Epithelial cell of proximal tubule (primary cell): ENCODE results near the gene SRRM5. TPM values are rescaled to one million over a fixed set of nuclear protein-coding genes. Genes with fewer than 3 reads are reported as not detected.
"Not testable (repeated sequence)": the region's sequence is repeated elsewhere in the genome, so short reads cannot be mapped to it uniquely, and the experiment has no call there.

Experiments used
- DNase-seq: peaks from one replicate; pipeline ENCODE4 v3.0.0-alpha.2; 2011; ENCODE audit warnings: low read depth
- H3K4me3 ChIP-seq: 2 replicates; pipeline ENCODE4 v1.5.1; 2011; ENCODE audit warnings: low read depth, mild to moderate bottlenecking, low read length
- total RNA-seq: library from RNA; depleted of rRNA; stranded (reverse); fragments of >200 nt; gene quantifications from 2 replicates; pipeline ENCODE4 v1.2.3, GENCODE V29; 2015
- TF ChIP-seq, protein P1 (sequence below): conservative IDR thresholded peaks from 2 replicates; pipeline ENCODE4 v1.5.1; 2012; ENCODE audit warnings: low read depth, mild to moderate bottlenecking, low read length

The SRRM5 gene
- total RNA-seq, 1 donor from 2014 or later: 0.12 TPM

DNA sequence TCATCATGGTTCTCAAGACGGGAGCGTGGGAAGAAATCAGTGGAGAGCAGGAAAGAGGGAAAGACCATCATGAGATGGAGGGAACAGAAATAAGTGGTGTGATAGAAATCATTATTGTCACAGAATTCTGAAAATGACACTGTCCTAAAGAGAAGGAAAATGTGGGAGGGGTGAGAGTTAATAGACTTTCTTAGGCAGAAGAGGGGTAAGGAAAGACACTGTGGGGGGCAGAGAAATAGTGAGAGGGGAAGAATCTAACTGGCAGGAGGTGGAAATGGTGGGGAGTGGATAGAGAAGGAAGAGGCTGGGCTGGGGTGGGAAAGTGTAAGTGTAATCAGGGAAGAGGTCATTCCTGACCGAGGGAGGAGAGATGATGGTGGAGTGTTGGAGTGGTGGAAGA is 33.1 kb upstream of the SRRM5 start:
- DNase-seq: no peak
- TF ChIP-seq, protein P1, sequence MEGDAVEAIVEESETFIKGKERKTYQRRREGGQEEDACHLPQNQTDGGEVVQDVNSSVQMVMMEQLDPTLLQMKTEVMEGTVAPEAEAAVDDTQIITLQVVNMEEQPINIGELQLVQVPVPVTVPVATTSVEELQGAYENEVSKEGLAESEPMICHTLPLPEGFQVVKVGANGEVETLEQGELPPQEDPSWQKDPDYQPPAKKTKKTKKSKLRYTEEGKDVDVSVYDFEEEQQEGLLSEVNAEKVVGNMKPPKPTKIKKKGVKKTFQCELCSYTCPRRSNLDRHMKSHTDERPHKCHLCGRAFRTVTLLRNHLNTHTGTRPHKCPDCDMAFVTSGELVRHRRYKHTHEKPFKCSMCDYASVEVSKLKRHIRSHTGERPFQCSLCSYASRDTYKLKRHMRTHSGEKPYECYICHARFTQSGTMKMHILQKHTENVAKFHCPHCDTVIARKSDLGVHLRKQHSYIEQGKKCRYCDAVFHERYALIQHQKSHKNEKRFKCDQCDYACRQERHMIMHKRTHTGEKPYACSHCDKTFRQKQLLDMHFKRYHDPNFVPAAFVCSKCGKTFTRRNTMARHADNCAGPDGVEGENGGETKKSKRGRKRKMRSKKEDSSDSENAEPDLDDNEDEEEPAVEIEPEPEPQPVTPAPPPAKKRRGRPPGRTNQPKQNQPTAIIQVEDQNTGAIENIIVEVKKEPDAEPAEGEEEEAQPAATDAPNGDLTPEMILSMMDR: no peak
- no peak overlapping the region for H3K4me3 ChIP-seq

DNA sequence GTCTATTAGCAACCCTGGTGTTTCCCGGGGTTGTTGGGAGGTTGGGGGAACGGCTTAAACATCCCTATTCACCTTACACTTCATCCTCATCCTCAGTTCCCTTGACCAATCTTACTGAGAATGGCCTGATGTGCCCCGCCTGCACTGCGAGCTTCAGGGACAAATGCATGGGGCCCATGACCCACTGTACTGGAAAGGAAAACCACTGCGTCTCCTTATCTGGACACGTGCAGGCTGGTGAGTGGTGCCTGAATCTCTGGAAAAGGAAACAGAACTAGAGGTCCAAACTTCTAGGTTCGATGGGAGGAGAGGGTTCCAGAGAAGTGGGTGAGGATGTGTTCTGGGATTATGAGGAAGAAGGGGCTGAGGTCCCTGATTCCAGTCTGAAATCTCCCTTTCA is 30.4 kb upstream of the SRRM5 start:
- no peak for DNase-seq
- H3K4me3 ChIP-seq: peak overlapping the region; percentile 55
- TF ChIP-seq, protein P1: no peak

DNA sequence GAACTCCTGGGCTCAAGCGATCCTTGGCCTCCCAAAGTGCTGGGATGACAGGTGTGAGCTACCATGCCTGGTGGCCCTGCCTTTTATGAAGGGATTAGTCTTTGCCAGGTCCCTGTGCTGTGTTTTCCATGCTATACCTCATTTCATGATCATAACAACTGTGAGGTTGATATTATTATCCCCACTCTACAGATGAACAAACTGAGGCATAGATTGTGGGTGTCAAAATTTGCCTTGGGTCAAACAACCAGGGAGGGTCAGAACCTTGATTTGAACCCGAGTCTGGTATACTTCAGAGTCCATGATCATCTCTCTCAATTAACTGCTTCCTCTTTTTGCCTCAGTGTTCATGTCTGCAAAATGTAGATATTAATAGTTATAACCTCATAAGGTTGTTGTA is 29.4 kb upstream of the SRRM5 start:
- no peak overlapping the region for H3K4me3 ChIP-seq
- TF ChIP-seq, protein P1: no peak
- DNase-seq: no peak

DNA sequence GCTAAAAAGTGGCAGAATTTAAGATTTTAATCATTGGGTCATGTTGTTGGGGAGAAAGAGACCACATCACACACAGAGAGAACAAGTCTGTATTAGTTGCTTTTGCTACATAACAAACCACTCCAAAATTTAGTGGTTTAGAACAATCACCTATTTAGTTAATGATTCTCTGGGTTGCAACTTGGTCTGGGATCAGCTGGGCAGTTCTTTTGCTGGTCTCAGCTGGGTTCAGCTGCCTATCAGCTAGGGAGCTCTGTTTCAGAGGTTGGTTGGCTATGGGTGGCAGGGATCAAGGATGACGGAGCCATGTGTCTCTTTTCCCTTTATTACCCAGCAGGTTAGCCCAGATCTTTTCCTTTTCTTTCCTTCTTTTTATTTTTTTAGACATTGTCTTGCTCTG is 27.4 kb upstream of the SRRM5 start:
- TF ChIP-seq, protein P1: no peak
- no peak overlapping the region for H3K4me3 ChIP-seq
- DNase-seq: no peak

DNA sequence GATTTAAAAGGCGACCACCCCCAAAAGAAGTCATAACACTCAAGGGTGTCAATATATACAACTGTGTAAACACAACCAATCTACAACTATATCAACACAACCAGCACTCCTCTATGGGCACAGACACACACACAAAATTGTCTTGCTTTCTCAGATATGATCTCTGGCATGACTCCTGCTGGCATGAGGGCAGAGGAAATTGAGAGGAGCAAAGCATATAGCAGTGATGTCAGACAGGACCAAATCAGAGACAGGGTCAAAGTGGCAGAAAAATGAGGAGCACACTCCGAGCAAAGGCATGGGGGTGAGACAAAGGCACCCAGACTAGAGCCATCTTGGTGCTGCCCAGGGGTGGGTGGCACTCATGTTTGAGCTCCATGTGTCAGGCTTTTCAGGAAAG is 25.5 kb upstream of the SRRM5 start:
- DNase-seq: no peak
- TF ChIP-seq, protein P1: no peak
- H3K4me3 ChIP-seq: no peak overlapping the region

DNA sequence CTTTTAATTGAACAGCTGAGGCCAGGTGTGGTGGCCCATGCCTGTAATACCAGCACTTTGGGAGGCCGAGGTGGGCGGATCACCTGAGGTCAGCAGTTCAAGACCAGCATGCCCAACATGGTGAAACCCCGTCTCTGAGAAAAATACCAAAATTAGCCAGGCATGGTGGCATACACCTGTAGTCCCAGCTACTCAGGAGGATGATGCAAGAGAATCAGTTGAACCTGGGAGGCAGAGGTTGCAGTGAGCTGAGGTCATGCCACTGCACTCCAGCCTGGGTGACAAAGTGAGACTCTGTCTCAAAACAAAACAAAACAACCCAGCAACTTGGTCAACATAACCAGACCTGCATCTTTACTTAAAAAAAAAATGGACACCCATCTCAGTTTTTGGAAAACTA is 24.9 kb upstream of the SRRM5 start:
- not testable (repeated sequence) for H3K4me3 ChIP-seq, DNase-seq

DNA sequence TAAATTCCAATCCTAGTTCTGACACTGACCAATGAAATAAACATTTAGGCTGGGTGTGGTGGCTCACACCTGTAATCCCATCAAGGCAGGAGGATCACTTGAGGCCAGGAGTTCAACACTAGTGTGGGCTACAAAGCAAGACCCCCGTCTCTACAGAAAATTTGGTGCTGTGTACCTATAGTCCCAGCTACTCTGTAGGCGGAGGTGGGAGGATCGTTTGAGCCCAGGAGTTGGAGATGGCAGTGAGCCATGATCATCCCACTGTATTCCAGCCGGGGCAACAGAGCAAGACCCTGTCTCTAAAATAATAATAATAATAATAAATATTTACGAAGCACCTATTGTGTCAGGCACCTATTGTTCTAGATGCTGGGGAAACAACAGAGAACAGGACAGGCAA is 22.6 kb upstream of the SRRM5 start:
- no peak for DNase-seq
- no peak overlapping the region for H3K4me3 ChIP-seq
- TF ChIP-seq, protein P1: no peak

DNA sequence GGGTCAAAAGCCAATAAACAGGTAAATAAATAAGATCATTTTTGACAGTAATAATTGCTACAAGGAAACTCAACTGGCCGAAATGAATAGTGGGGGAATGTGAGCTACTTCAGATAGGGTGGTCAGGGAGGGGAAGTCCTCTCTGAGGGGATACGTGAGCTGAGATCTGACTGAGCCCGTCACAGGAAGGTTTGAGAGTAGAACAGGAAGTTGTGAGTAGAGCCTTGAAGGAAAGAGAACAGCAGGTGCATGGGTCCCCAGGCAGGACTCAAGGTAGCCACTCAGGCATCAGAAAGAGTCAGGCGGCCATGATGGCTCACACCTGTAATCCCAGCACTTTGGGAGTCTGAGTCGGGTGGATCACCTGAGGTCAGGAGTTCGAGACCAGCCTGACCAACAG is 22.2 kb upstream of the SRRM5 start:
- no peak for DNase-seq
- TF ChIP-seq, protein P1: no peak
- no peak overlapping the region for H3K4me3 ChIP-seq
